Duodenal mucosa (tissue), 2 donors: ENCODE measurements around the gene CDC25C.
"Not testable (repeated sequence)": the region's sequence is repeated elsewhere in the genome, so short reads cannot be mapped to it uniquely, and the experiment has no call there.

Experiments used
- H3K27ac ChIP-seq: one replicate; pipeline ENCODE4 v1.7.0; 2013; ENCODE audit warnings: low read depth, low read length
- H3K27me3 ChIP-seq, 2 donors: one replicate each; pipeline ENCODE4 v1.7.0; 2013; ENCODE audit warnings: low read length in 2 of 2, control low read depth in 1 of 2; ENCODE audit not compliant: insufficient read depth in 2 of 2, control insufficient read depth in 1 of 2
- H3K36me3 ChIP-seq, 2 donors: one replicate each; pipeline ENCODE4 v1.7.0; 2013; ENCODE audit warnings: low read length in 2 of 2, control low read depth in 1 of 2; ENCODE audit not compliant: insufficient read depth in 2 of 2, control insufficient read depth in 1 of 2
- H3K4me1 ChIP-seq, 2 donors: one replicate each; pipeline ENCODE4 v1.7.0; 2013; ENCODE audit warnings: low read length in 2 of 2, control low read depth in 1 of 2; ENCODE audit not compliant: insufficient read depth in 2 of 2, control insufficient read depth in 1 of 2
- H3K4me3 ChIP-seq, 2 donors: one replicate each; pipeline ENCODE4 v1.7.0; 2013; ENCODE audit warnings: low read length in 2 of 2, low read depth in 1 of 2
- H3K9ac ChIP-seq, 2 donors: one replicate each; pipeline ENCODE4 v1.7.0; 2013; ENCODE audit warnings: low read length in 2 of 2, low read depth in 1 of 2
- H3K9me3 ChIP-seq, 2 donors: one replicate each; pipeline ENCODE4 v1.7.0; 2013; ENCODE audit warnings: low read length in 2 of 2, control low read depth in 1 of 2; ENCODE audit not compliant: control insufficient read depth in 1 of 2

CDC25C gene

DNA sequence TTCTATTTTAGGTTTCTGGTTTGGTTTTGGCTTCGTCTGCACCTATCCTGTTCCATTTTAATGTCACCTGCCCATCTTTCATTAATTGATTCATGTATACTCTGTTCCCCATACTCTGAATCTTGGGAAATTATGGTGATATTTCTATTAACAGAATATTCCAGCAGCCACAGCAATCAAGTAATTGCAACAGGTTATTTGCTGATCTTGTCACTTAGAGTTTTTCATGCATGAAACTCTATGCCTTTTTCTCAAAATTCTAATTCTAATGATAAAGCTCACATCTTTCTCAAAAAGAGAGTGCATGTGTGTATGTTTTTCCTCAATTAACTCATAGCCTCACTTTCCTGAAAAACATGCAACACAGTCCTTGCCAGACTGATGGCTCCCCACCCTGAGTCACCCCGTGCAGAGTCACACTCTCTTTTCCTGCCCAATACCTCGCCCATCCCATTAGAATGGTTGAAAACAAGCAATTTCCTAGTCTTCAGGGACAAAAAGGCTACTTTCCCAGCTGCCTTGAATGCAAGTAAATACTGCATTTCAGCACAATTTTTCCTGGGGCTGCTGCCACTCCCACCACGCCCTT lies 72.8 kb downstream of the CDC25C start:
- Histone ChIP-seq H3K4me1 (no peaks in the 10 kb centered on the region), H3K27ac (no peak overlapping the region), H3K9ac (no peak overlapping the region), H3K27me3 (no peaks in the 10 kb centered on the region), H3K4me3 (no peak overlapping the region), H3K36me3 (no peaks in the 10 kb centered on the region), H3K9me3 (no peaks in the 10 kb centered on the region)

DNA sequence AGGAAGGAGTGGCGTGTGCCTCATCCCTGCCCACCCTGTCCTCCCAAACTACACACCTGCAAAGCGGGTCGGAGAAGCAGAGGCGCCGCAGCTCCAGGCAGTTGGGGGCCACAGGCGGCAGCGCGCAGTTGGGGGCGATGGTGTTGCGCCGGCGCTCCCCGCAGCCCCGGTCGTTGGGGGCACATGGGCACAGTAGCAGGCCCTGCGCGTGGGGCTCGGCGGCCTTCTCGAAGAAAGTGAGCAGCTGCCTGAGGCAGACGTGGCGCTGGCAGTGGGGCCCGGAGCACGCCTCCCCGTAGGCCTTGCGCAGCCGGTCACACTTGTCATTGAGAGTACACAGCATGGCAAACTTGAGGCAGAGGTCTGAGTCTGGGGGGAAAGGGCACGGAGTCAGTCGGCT lies 74.0 kb downstream of the CDC25C start:
- H3K9me3 ChIP-seq, result no peaks in the 10 kb centered on the region
- no peaks in the 10 kb centered on the region for H3K4me1 ChIP-seq
- no peak overlapping the region for H3K27ac ChIP-seq
- H3K9ac ChIP-seq, result no peak overlapping the region
- no peaks in the 10 kb centered on the region for H3K36me3 ChIP-seq
- H3K4me3 ChIP-seq, result no peak overlapping the region
- no peaks in the 10 kb centered on the region for H3K27me3 ChIP-seq

DNA sequence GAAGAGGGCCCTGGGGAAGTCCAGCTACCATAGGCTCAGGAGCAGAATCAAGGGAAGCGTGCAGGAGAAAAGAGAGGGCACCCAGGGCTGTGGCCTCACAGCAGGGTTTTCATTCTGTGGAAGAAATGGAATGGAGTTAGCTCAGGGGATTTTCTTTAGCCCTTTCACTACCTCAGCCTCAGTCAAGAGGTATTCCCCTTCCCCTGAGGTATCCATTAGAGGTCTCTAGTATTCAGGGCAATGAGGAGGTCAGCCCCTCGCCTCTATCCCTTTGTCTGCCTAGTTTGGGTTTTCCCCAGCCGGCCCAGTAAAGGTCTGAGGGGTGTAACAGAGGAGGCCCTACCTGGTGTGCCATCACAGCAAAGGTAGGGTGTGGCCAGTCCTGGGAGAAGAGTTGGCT lies 78.7 kb downstream of the CDC25C start:
- H3K9me3 ChIP-seq, result no peaks in the 10 kb centered on the region
- H3K9ac ChIP-seq, result no peak overlapping the region
- no peaks in the 10 kb centered on the region for H3K4me1 ChIP-seq
- H3K36me3 ChIP-seq, result no peaks in the 10 kb centered on the region
- no peak overlapping the region for H3K27ac ChIP-seq
- H3K27me3 ChIP-seq, result no peaks in the 10 kb centered on the region
- H3K4me3 ChIP-seq, result no peak overlapping the region

DNA sequence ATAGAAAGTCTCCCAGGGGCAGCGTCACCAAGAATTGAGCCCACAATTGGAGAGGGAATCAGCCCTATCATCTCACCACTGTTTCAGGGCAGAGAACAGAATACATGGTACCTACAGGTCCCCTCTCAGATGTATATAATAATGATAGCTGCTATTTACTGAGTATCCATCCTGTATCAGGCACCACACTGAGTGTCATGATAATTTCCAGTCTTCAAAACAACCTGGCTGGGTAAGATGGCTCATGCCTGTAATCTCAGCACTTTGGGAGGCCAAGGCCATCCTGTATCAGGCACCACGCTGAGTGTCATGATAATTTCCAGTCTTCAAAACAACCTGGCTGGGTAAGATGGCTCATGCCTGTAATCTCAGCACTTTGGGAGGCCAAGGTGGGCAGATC lies 83.8 kb downstream of the CDC25C start:
- not testable (repeated sequence) for H3K36me3 ChIP-seq, H3K27me3 ChIP-seq, H3K9ac ChIP-seq, H3K4me3 ChIP-seq, H3K9me3 ChIP-seq, H3K4me1 ChIP-seq, H3K27ac ChIP-seq

DNA sequence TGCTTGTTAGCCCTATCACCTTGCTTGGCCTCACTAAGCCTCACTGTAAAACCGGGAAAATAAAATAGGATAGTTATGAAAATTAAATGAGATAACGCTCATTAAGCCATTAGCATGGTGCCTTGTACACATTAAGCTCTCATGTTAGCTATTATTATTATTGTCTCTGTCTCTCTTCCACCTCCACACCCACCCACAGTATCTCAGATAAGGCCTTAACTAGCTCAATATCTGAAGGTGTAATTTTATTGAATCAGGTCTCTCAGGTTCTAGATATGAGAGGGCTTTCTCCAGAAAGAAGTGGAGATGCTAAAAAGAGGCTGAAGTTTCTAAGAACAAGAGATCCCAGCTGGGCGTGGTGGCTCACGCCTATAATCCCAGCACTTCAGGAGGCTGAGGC lies 84.8 kb downstream of the CDC25C start:
- no peaks in the 10 kb centered on the region for H3K9me3 ChIP-seq
- H3K27me3 ChIP-seq, result peaks cover 14 to 15% of the 10 kb centered on the region in 2 donors
- peaks cover 2 to 7% of the 10 kb centered on the region in 2 donors for H3K4me1 ChIP-seq
- H3K27ac ChIP-seq, result no peak overlapping the region
- no peak overlapping the region for H3K9ac ChIP-seq
- no peaks in the 10 kb centered on the region for H3K36me3 ChIP-seq
- H3K4me3 ChIP-seq, result no peak overlapping the region

- no peaks in the 10 kb centered on the region for H3K36me3 ChIP-seq
- no peak overlapping the region for H3K9ac ChIP-seq
- H3K4me3 ChIP-seq, result no peak overlapping the region
- no peaks in the 10 kb centered on the region for H3K9me3 ChIP-seq
- H3K27me3 ChIP-seq, result peaks cover 18 to 20% of the 10 kb centered on the region in 2 donors
- H3K4me1 ChIP-seq, result peaks cover 6 to 7% of the 10 kb centered on the region in 2 donors
- no peak overlapping the region for H3K27ac ChIP-seq
Measured at GRCh38 chr5:138246334-138246733, 85.3 kb downstream of the CDC25C start.

DNA sequence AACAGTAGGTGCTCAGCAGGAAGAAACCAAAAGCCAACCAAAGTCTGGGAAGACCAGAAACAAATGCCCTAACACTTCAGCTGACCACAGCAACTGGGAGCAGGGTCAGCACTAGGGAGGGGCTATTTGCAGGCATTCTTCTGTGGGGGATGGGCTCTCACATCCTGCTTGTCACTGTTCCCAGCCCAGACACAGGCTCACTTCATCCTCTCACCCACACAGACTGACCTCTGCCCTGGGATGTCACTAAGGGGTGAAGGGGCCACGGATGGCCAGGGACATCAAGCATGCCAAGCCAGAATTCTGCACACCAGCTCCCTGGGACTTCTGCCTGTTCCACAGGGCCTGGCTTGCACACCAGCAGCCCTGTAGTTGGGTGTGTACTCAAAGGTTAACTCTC lies 85.9 kb downstream of the CDC25C start:
- Histone ChIP-seq H3K4me3 (no peak overlapping the region), H3K9me3 (no peaks in the 10 kb centered on the region), H3K27me3 (peaks cover 25 to 26% of the 10 kb centered on the region in 2 donors), H3K27ac (no peak overlapping the region), H3K4me1 (peaks cover 6 to 7% of the 10 kb centered on the region in 2 donors), H3K36me3 (no peaks in the 10 kb centered on the region), H3K9ac (no peak overlapping the region)

DNA sequence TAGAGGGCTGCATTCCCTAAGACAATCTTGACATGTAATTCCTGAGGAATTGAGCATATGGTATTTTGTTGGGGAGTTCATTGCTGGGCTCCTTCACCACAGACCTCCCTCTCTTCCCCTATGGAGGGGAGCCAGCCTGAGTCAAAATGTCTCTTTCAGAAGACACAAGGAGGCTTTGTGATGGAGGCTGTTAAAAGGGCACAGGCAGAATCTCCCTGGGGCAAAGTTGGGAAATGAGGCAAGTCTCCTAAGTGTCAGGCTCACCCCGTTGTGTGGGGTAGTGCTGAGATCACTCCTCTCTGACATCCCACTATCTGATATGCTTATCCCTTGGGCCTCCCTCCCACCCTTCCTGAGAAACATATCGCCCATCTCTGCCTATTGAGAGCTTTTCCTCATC lies 87.8 kb downstream of the CDC25C start:
- no peak overlapping the region for H3K4me3 ChIP-seq
- H3K36me3 ChIP-seq, result no peaks in the 10 kb centered on the region
- no peak overlapping the region for H3K27ac ChIP-seq

DNA sequence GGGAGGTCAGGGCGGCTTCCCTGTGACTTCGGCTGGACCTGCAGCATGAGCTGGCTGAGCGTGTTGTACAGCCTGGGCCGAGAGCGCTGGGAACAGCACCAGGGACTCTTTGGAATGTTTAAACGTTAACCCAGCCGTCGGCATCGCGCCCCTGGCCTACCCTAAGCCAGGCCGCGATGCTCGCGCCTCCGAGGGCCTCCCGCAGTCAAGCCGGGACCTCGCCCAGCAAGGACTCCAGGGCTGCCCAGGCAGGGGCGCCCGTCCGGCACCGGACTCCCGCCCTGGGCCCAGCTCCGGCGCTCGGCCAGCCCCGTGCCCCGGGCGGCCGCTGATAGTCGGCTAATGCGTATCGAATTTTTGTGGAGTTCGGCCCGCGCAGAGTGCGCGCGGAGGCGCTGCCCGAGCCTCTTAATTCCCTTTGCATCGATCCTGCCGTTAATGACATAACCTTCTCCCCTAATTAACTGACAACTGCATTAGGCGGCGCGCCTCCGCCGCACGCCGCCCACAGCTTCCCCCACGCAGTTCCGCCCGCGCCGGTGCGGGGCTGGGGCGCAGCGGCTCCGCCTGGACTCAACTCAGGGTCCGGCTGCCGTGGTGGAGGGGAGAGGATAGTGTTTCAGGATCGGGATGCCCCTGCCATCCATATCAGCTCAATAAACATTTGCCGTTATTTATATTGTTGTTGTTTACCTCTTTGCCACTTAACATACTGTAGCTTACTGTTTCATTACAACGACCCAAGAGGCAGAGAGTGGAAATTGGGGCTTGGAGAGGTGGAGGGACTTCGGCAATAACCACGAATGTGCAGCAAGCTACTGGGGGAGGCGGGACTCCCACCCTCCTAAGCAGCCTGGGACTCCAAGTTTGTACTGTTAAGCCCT lies 89.7 kb downstream of the CDC25C start:
- Histone ChIP-seq H3K27ac (no peak overlapping the region), H3K36me3 (no peaks in the 10 kb centered on the region), H3K9ac (peak overlapping the region in 1 of 2 donors; percentile 19), H3K9me3 (no peaks in the 10 kb centered on the region), H3K27me3 (peaks cover 35 to 40% of the 10 kb centered on the region in 2 donors), H3K4me3 (peak overlapping the region; percentile 57 to 60), H3K4me1 (peaks cover 6 to 7% of the 10 kb centered on the region in 2 donors)

More for the DNA sequence above, 87.8 kb downstream of the CDC25C start:
- no peaks in the 10 kb centered on the region for H3K9me3 ChIP-seq
- H3K4me1 ChIP-seq, result peaks cover 6 to 7% of the 10 kb centered on the region in 2 donors
- no peak overlapping the region for H3K9ac ChIP-seq
- peaks cover 35 to 40% of the 10 kb centered on the region in 2 donors for H3K27me3 ChIP-seq

DNA sequence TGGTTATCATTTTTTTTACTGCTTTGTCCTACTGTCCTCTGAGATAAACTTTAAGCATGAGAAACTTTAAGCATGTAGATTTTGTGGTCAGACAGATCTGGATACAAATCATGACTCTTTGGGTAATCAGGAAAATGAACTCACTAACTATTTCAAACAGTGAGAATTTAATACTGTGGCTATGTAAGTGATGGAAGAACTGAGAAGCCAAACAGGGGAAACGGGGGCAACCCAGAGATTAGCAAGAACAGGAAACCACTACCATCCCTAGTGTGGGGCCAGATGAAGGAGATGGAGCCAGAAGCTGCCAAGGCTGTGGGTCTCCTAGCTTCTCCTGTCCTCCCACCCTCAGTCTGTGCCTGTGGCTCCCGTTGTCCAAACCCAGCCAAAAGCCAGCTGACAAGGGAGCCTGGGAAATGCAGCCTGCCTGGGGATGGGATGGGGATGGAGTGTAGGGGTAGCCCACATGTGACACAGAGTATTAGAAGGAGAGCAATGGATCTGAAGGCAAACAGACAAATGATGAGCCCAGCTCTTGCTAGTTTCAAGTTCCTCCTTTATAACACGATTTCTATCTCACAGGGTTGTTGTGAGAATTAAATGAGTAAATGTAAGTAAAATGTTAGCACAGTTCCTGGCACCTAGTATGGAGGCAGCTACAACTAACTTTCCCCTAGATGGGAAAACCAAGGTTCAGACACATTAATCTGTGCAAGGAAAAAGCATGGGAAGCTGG lies 90.8 kb downstream of the CDC25C start:
- Histone ChIP-seq H3K9me3 (no peaks in the 10 kb centered on the region), H3K4me1 (peaks cover 6 to 7% of the 10 kb centered on the region in 2 donors), H3K27ac (no peak overlapping the region), H3K9ac (no peak overlapping the region), H3K4me3 (no peak overlapping the region), H3K27me3 (peaks cover 35 to 40% of the 10 kb centered on the region in 2 donors), H3K36me3 (no peaks in the 10 kb centered on the region)
